Thyroid gland (tissue), 4 donors: ENCODE results near the gene AFG3L2. TPM values are rescaled to one million over a fixed set of nuclear protein-coding genes. Genes with fewer than 3 reads are reported as not detected.

Experiments
- DNase-seq, 2 donors: peaks; one replicate each; pipeline ENCODE4 v3.0.0-alpha.2; 2019
- H3K27ac ChIP-seq, 3 donors: fragments of 200-600 bp; sonication (generic); 1 replicate in 2 of 3; 2 replicates in 1 of 3; pipeline ENCODE4 v1.5.1; 2016 to 2019; ENCODE audit warnings: mild to moderate bottlenecking in 1 of 3, moderate library complexity in 1 of 3
- H3K27me3 ChIP-seq: fragments of 200-600 bp; sonication (generic); one replicate; pipeline ENCODE4 v1.5.1; 2019
- H3K36me3 ChIP-seq, 2 donors: fragments of 200-600 bp; sonication (generic); one replicate each; pipeline ENCODE4 v1.5.1; 2016 to 2019
- H3K4me1 ChIP-seq, 2 donors: fragments of 200-600 bp; sonication (generic); one replicate each; pipeline ENCODE4 v1.5.1; 2017 to 2019
- H3K4me3 ChIP-seq, 3 donors: fragments of 200-600 bp; sonication (generic); replicated peaks in 1 of 3; 1 replicate in 2 of 3; 2 replicates in 1 of 3; pipeline ENCODE4 v1.5.1; 2016; ENCODE audit warnings: mild to moderate bottlenecking in 1 of 3
- H3K9me3 ChIP-seq: fragments of 200-600 bp; sonication (generic); one replicate; pipeline ENCODE4 v1.5.1; 2017
- POLR2A ChIP-seq, 2 donors: fragments of 450-650 bp; IDR thresholded peaks; one replicate each; pipeline ENCODE4 v1.6.1; 2017; ENCODE audit warnings: antibody characterized with exemption in 2 of 2, mild to moderate bottlenecking in 2 of 2, moderate library complexity in 1 of 2
- WGBS, 2 donors: methylation state at CpG; one replicate each; pipeline ENCODE4 v1.1.5; 2017; 5-methylcytosine and 5-hydroxymethylcytosine counted together
- intact Hi-C: fragments of 100-400 bp; cut with DNase I; formaldehyde crosslinking; loops from one replicate; pipeline ENCODE4 v1.15.1; 2023
- total RNA-seq, 4 donors: library from RNA; depleted of rRNA; stranded (reverse); fragments of >200 nt; gene quantifications; one replicate each; pipeline ENCODE4 v1.2.3, GENCODE V29; 2016
- TF ChIP-seq, protein P1 (sequence below), 6 experiments: fragments of 200-600 bp in 3 of 6; fragments of 450-650 bp in 3 of 6; sonication (generic) in 3 of 6; IDR thresholded peaks; one replicate each; pipeline ENCODE4 v1.5.1; 2016 to 2019; ENCODE audit warnings: antibody characterized with exemption in 6 of 6, mild to moderate bottlenecking in 2 of 6, inconsistent platforms in 1 of 6, moderate library complexity in 1 of 6

AFG3L2 gene
- total RNA-seq, 4 donors from 2014 or later = 60.9 to 92.4 (median 84.7) TPM

DNA sequence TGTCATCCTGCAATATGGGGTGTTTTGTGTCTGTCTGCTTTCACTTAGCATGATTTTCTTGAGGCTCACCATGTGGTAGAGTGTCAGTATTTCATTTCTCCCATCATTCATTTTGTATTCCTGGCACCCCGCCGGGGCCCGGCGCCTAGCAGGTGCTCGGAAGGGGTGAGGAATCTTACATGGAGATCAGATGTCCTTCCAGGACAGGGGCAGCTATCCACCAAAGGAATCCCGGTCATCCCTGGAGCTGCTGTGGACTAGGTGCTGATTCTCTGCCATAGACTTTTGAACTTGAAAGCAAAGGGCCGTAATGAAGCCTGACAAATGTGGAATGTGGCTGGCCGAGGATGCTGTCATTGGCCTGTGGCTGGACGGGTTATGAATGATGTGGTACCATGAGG is 33.1 kb upstream of the AFG3L2 start:
- WGBS, 2 donors = 95 to 96% methylated on average over 9 of the region's 9 CpGs
- H3K9me3 ChIP-seq = no peaks in the 10 kb centered on the region
- H3K36me3 ChIP-seq = no peaks in the 10 kb centered on the region
- H3K4me3 ChIP-seq = no peak overlapping the region
- no peak for TF ChIP-seq POLR2A (IDR thresholded peaks at IDR 0.05)
- TF ChIP-seq, protein P1, sequence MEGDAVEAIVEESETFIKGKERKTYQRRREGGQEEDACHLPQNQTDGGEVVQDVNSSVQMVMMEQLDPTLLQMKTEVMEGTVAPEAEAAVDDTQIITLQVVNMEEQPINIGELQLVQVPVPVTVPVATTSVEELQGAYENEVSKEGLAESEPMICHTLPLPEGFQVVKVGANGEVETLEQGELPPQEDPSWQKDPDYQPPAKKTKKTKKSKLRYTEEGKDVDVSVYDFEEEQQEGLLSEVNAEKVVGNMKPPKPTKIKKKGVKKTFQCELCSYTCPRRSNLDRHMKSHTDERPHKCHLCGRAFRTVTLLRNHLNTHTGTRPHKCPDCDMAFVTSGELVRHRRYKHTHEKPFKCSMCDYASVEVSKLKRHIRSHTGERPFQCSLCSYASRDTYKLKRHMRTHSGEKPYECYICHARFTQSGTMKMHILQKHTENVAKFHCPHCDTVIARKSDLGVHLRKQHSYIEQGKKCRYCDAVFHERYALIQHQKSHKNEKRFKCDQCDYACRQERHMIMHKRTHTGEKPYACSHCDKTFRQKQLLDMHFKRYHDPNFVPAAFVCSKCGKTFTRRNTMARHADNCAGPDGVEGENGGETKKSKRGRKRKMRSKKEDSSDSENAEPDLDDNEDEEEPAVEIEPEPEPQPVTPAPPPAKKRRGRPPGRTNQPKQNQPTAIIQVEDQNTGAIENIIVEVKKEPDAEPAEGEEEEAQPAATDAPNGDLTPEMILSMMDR (IDR thresholded peaks at IDR 0.05) = no peak
- intact Hi-C loops = no loop called here
- H3K27ac ChIP-seq = no peak overlapping the region
- H3K4me1 ChIP-seq = peaks cover 3 to 19% of the 10 kb centered on the region in 2 donors
- DNase-seq = no peak
- H3K27me3 ChIP-seq = no peaks in the 10 kb centered on the region

- H3K27me3 ChIP-seq = no peaks in the 10 kb centered on the region
- no peaks in the 10 kb centered on the region for H3K9me3 ChIP-seq
- intact Hi-C loops = no loop called here
- H3K36me3 ChIP-seq = no peaks in the 10 kb centered on the region
- DNase-seq = no peak
- H3K4me3 ChIP-seq = no peak overlapping the region
- H3K27ac ChIP-seq = no peak overlapping the region
- 84 to 92% methylated on average over 3 of the region's 3 CpGs for WGBS, 2 donors
- TF ChIP-seq POLR2A (IDR thresholded peaks at IDR 0.05) = no peak
- TF ChIP-seq, protein P1 (IDR thresholded peaks at IDR 0.05) = no peak
- peaks cover 3 to 19% of the 10 kb centered on the region in 2 donors for H3K4me1 ChIP-seq
These were observed 32.4 kb upstream of the AFG3L2 start for GRCh38 chr18:12409469-12409868.

- peak overlapping the region; percentile 66 to 83 (median 73) for H3K27ac ChIP-seq
- 13 to 21% methylated on average over 8 to 17 of the region's 32 CpGs for WGBS, 2 donors
- H3K36me3 ChIP-seq = no peaks in the 10 kb centered on the region
- H3K4me3 ChIP-seq = peak overlapping the region in 2 of 3 donors; percentile 16 to 45
- DNase-seq = peak; percentile 28 to 51
- intact Hi-C loops = no loop called here
- TF ChIP-seq, protein P1 (IDR thresholded peaks at IDR 0.05) = no peak
- no peaks in the 10 kb centered on the region for H3K9me3 ChIP-seq
- peaks cover 3 to 19% of the 10 kb centered on the region in 2 donors for H3K4me1 ChIP-seq
- H3K27me3 ChIP-seq = no peaks in the 10 kb centered on the region
These were observed 31.3 kb upstream of the AFG3L2 start for GRCh38 chr18:12408247-12408869.

DNA sequence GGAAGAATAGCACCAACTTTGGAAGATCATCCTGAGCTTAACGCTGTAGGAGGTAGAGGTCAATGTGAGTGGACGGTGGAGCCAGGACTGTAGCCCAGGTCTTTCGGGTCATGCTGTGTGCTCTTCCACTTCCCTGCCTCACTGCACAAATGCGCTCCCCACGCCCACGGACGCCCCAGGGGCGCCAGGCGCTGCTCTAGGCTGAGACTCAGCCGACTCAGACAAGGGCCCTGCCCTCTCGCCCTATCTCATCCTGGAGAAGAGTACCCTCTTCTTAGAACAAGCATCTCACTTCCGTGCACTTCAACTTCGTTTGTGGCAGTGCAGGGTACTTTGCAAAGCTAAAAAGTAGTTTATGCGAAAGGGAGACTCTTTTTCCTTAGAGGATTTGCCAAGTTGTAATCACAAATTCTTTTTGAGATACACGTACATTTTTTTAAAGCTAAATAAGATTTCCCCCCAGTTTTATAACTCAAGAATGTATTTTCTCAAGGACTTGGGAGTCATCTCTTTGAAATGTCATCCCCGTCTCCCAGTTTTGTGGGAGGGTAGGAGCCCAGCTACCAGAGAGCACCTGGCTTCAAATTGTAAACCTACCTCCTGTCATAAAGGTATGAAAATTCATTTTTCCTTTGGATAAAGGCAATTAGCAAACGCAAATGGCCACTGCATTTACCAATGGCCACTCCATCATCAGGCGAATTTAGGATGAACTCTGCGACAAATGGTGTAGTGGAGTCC is 29.5 kb upstream of the AFG3L2 start:
- Histone ChIP-seq H3K36me3 (no peaks in the 10 kb centered on the region), H3K9me3 (no peaks in the 10 kb centered on the region), H3K27ac (no peak overlapping the region), H3K4me3 (no peak overlapping the region), H3K27me3 (no peaks in the 10 kb centered on the region), H3K4me1 (peaks cover 3 to 19% of the 10 kb centered on the region in 2 donors)
- intact Hi-C loops = no loop called here
- peak; percentile 18 to 35 for DNase-seq
- WGBS, 2 donors = 57 to 69% methylated on average over 19 of the region's 19 CpGs
- TF ChIP-seq, protein P1 (IDR thresholded peaks at IDR 0.05) = no peak
- TF ChIP-seq POLR2A (IDR thresholded peaks at IDR 0.05) = no peak

DNA sequence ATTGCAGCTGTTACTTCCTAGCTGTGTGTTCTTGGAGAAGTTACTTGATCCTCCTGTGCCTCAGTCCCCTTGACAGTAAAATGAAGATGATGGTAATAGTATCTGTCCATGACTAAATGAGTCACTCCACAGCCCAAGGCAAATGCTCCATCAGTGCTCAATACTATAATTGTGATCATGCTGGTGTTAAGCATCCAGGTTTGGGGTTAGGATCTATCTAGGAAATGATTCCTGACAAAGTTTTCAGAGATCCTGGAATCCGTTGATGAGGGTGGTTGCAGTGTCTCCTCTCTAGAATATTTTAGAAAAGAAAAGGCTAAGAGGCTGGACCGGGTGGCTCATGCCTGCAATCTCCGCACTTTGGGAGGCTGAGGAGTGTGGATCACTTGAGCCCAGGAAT is 28.0 kb upstream of the AFG3L2 start:
- H3K27ac ChIP-seq = no peak overlapping the region
- H3K9me3 ChIP-seq = no peaks in the 10 kb centered on the region
- H3K4me1 ChIP-seq = peaks cover 3 to 19% of the 10 kb centered on the region in 2 donors
- intact Hi-C loops = no loop called here
- no peak overlapping the region for H3K4me3 ChIP-seq
- TF ChIP-seq, protein P1 (IDR thresholded peaks at IDR 0.05) = no peak
- TF ChIP-seq POLR2A (IDR thresholded peaks at IDR 0.05) = no peak
- H3K36me3 ChIP-seq = no peaks in the 10 kb centered on the region
- DNase-seq = no peak
- no peaks in the 10 kb centered on the region for H3K27me3 ChIP-seq
- WGBS, 2 donors = 76 to 83% methylated on average over 3 of the region's 3 CpGs
